Nephron (organoid): Measurements from ENCODE around the gene VRK1.

Experiments
- H3K27ac Mint-ChIP-seq, 3 experiments: 2 replicates each; pipeline ENCODE4 v1.8.0; 2020; ENCODE audit warnings: mixed read lengths in 3 of 3, mild to moderate bottlenecking in 2 of 3, moderate library complexity in 1 of 3
- H3K27me3 Mint-ChIP-seq: 2 replicates; pipeline ENCODE4 v1.8.0; 2021; ENCODE audit warnings: low read depth, mild to moderate bottlenecking, moderate library complexity, mixed read lengths
- H3K36me3 Mint-ChIP-seq: 2 replicates; pipeline ENCODE4 v1.8.0; 2020; ENCODE audit warnings: low read depth, mixed read lengths
- H3K4me1 Mint-ChIP-seq: 2 replicates; pipeline ENCODE4 v1.8.0; 2020; ENCODE audit warnings: mixed read lengths
- H3K4me3 Mint-ChIP-seq, 3 experiments: 2 replicates each; pipeline ENCODE4 v1.8.0; 2020; ENCODE audit warnings: mild to moderate bottlenecking in 3 of 3, mixed read lengths in 3 of 3, moderate library complexity in 2 of 3
- H3K9me3 Mint-ChIP-seq: 2 replicates; pipeline ENCODE4 v1.8.0; 2020; ENCODE audit warnings: mixed read lengths
- CTCF ChIP-seq, 3 experiments: fragments of 200-600 bp; sonication (generic); IDR thresholded peaks; one replicate each; pipeline ENCODE4 v1.5.0; 2021; ENCODE audit warnings: antibody characterized with exemption in 3 of 3; ENCODE audit not compliant: unreplicated experiment in 3 of 3

The VRK1 gene

GRCh38 chr14:96816281-96816680, 19.1 kb downstream of the VRK1 start:
- Mint-ChIP-seq H3K27ac (no peak overlapping the region), H3K36me3 (peaks cover under 1% of the 10 kb centered on the region), H3K9me3 (peaks cover 2% of the 10 kb centered on the region), H3K4me1 (peaks cover 4% of the 10 kb centered on the region), H3K27me3 (no peaks in the 10 kb centered on the region), H3K4me3 (no peak overlapping the region)
- no peak for TF ChIP-seq CTCF (IDR thresholded peaks at IDR 0.05; ENCODE audit: unreplicated experiment in 3 of 3)

- no peaks in the 10 kb centered on the region for H3K27me3 Mint-ChIP-seq
- no peak for TF ChIP-seq CTCF (IDR thresholded peaks at IDR 0.05; ENCODE audit: unreplicated experiment in 3 of 3)
- H3K4me3 Mint-ChIP-seq, result no peak overlapping the region
- peaks cover 9% of the 10 kb centered on the region for H3K4me1 Mint-ChIP-seq
- H3K36me3 Mint-ChIP-seq, result no peaks in the 10 kb centered on the region
- H3K9me3 Mint-ChIP-seq, result no peaks in the 10 kb centered on the region
- no peak overlapping the region for H3K27ac Mint-ChIP-seq
Observed at GRCh38 chr14:96817750-96818666, 20.8 kb downstream of the VRK1 start.

- Mint-ChIP-seq H3K9me3 (no peaks in the 10 kb centered on the region), H3K4me1 (peaks cover 9% of the 10 kb centered on the region)
Observed at GRCh38 chr14:96821501-96821900, 24.3 kb downstream of the VRK1 start.

GRCh38 chr14:96823652-96824051, 26.5 kb downstream of the VRK1 start:
- Mint-ChIP-seq H3K4me3 (no peak overlapping the region), H3K9me3 (peaks cover 1% of the 10 kb centered on the region), H3K36me3 (peaks cover 6% of the 10 kb centered on the region), H3K27me3 (no peaks in the 10 kb centered on the region), H3K4me1 (peaks cover 9% of the 10 kb centered on the region), H3K27ac (no peak overlapping the region)
- TF ChIP-seq CTCF (IDR thresholded peaks at IDR 0.05; ENCODE audit: unreplicated experiment in 3 of 3), result no peak

More at GRCh38 chr14:96821501-96821900, 24.3 kb downstream of the VRK1 start:
- Mint-ChIP-seq H3K27ac (no peak overlapping the region), H3K36me3 (no peaks in the 10 kb centered on the region), H3K27me3 (no peaks in the 10 kb centered on the region), H3K4me3 (no peak overlapping the region)
- no peak for TF ChIP-seq CTCF (IDR thresholded peaks at IDR 0.05; ENCODE audit: unreplicated experiment in 3 of 3)

GRCh38 chr14:96824283-96824682, 27.1 kb downstream of the VRK1 start:
- no peak for TF ChIP-seq CTCF (IDR thresholded peaks at IDR 0.05; ENCODE audit: unreplicated experiment in 3 of 3)
- peaks cover 5% of the 10 kb centered on the region for H3K9me3 Mint-ChIP-seq
- no peaks in the 10 kb centered on the region for H3K27me3 Mint-ChIP-seq
- no peak overlapping the region for H3K4me3 Mint-ChIP-seq
- H3K27ac Mint-ChIP-seq, result no peak overlapping the region
- H3K36me3 Mint-ChIP-seq, result peaks cover 7% of the 10 kb centered on the region
- peaks cover 9% of the 10 kb centered on the region for H3K4me1 Mint-ChIP-seq

- Mint-ChIP-seq H3K4me3 (no peak overlapping the region), H3K9me3 (peaks cover 19% of the 10 kb centered on the region), H3K4me1 (peaks cover under 1% of the 10 kb centered on the region), H3K27ac (no peak overlapping the region), H3K27me3 (no peaks in the 10 kb centered on the region), H3K36me3 (peaks cover 19% of the 10 kb centered on the region)
- TF ChIP-seq CTCF (IDR thresholded peaks at IDR 0.05; ENCODE audit: unreplicated experiment in 3 of 3), result no peak
Observed at GRCh38 chr14:96826818-96827217, 29.6 kb downstream of the VRK1 start.
